Endothelial cell of umbilical vein (primary cell): ENCODE measurements around the gene OR2H2. TPM values are rescaled to one million over a fixed set of nuclear protein-coding genes. Genes with fewer than 3 reads are reported as not detected.

Experiments
- BruUV-seq: library from RNA; stranded (reverse); fragments of 400-500 nt; replicated peaks from 2 replicates; lab custom pipeline; 2021; lab: Mats Ljungman, UMichigan
- CTCF ChIA-PET: fragments of 300-600, 350-600 bp; sonication (Branson Sonifier 250); formaldehyde crosslinking; loops from one replicate; lab custom pipeline; 2021; ENCODE audit warnings: antibody characterized with exemption, inconsistent platforms; lab: Charles Lee
- POLR2A ChIA-PET: fragments of 300-600, 350-600 bp; sonication (Branson Sonifier 250); formaldehyde crosslinking; loops from one replicate; lab custom pipeline; 2021; ENCODE audit warnings: antibody characterized with exemption, inconsistent platforms; lab: Charles Lee
- DNase-seq: peaks from one replicate; pipeline ENCODE4 v3.0.0-alpha.2; 2011; ENCODE audit warnings: low read depth, low spot score
- FAIRE-seq: peaks from 2 replicates; lab custom pipeline; 2011; peaks lifted over from hg19 to GRCh38; lab: Jason Lieb, UNC
- H2AFZ ChIP-seq: 2 replicates; pipeline ENCODE4 v1.6.0; 2012; ENCODE audit warnings: low read depth, low read length, control low read depth, inconsistent platforms
- H3K27ac ChIP-seq: 2 replicates; pipeline ENCODE4 v1.5.1; 2011; ENCODE audit warnings: low read depth, mild to moderate bottlenecking, control low read depth, low read length, moderate library complexity; ENCODE audit not compliant: insufficient read depth
- H3K27me3 ChIP-seq, 2 experiments: 2 replicates each; pipeline versions ENCODE4 v1.6.0 to v1.6.1; 2011; ENCODE audit warnings: low read length in 2 of 2, mixed read lengths in 1 of 2; ENCODE audit not compliant: control insufficient read depth in 2 of 2, insufficient read depth in 2 of 2
- H3K36me3 ChIP-seq, 2 experiments: 2 replicates in 1 of 2; 3 replicates in 1 of 2; pipeline ENCODE4 v1.5.1; 2011; ENCODE audit warnings: low read length in 2 of 2, mild to moderate bottlenecking in 1 of 2, moderate library complexity in 1 of 2; ENCODE audit not compliant: control insufficient read depth in 2 of 2, insufficient read depth in 2 of 2; ENCODE audit errors: extremely low read depth in 1 of 2
- H3K4me1 ChIP-seq: 3 replicates; pipeline ENCODE4 v1.5.1; 2011; ENCODE audit warnings: mild to moderate bottlenecking, low read length; ENCODE audit not compliant: control insufficient read depth, insufficient read depth; ENCODE audit errors: extremely low read depth
- H3K4me2 ChIP-seq: 2 replicates; pipeline ENCODE4 v1.6.1; 2011; ENCODE audit warnings: low read length, control low read depth, mixed read lengths; ENCODE audit not compliant: insufficient read depth
- H3K4me3 ChIP-seq, 3 experiments: fragments of 200-600 bp in 1 of 3; sonication (generic), shearing (Covaris generic) in 1 of 3; replicated peaks in 1 of 3; 2 replicates each; pipeline ENCODE4 v1.5.1; 2011 to 2016; ENCODE audit warnings: control low read depth in 3 of 3, low read length in 3 of 3, mild to moderate bottlenecking in 2 of 3, inconsistent platforms in 1 of 3, low read depth in 1 of 3, moderate library complexity in 1 of 3; ENCODE audit not compliant: insufficient read depth in 1 of 3
- H3K79me2 ChIP-seq: 2 replicates; pipeline ENCODE4 v1.6.0; 2012; ENCODE audit warnings: low read length, inconsistent platforms; ENCODE audit not compliant: control insufficient read depth, insufficient read depth
- H3K9ac ChIP-seq: replicated peaks from 2 replicates; pipeline ENCODE3; 2011; ENCODE audit warnings: low read length, control low read depth; ENCODE audit not compliant: insufficient read depth; ENCODE audit errors: extremely low read depth
- H3K9me1 ChIP-seq: replicated peaks from 3 replicates; pipeline ENCODE4 v1.6.0; 2011; ENCODE audit warnings: mild to moderate bottlenecking, low read length; ENCODE audit not compliant: control insufficient read depth, insufficient read depth; ENCODE audit errors: extremely low read depth
- H3K9me3 ChIP-seq: replicated peaks from 2 replicates; pipeline ENCODE4 v1.5.1; 2012; ENCODE audit warnings: low read length, inconsistent platforms; ENCODE audit not compliant: control insufficient read depth, insufficient read depth
- H4K20me1 ChIP-seq: replicated peaks from 2 replicates; pipeline ENCODE3; 2011; ENCODE audit warnings: mild to moderate bottlenecking, low read length; ENCODE audit not compliant: control insufficient read depth, insufficient read depth; ENCODE audit errors: extremely low read depth
- CTCF ChIP-seq, 2 donors: IDR thresholded peaks; 1 replicate in 1 of 2; 2 replicates in 1 of 2; pipeline ENCODE4 v1.5.1; 2011; ENCODE audit warnings: low read length in 2 of 2, mild to moderate bottlenecking in 2 of 2, moderate library complexity in 2 of 2, control low read depth in 1 of 2, inconsistent platforms in 1 of 2, low read depth in 1 of 2; ENCODE audit not compliant: insufficient read depth in 1 of 2; ENCODE audit errors: extremely low read depth in 1 of 2
- EZH2 ChIP-seq: IDR thresholded peaks from 2 replicates; pipeline ENCODE4 v1.6.1; 2012; ENCODE audit warnings: borderline replicate concordance, low read depth, mild to moderate bottlenecking, moderate library complexity, low read length, inconsistent platforms; ENCODE audit not compliant: severe bottlenecking
- FOS ChIP-seq: IDR thresholded peaks from 2 replicates; pipeline ENCODE4 v1.6.1; 2011; ENCODE audit warnings: mild to moderate bottlenecking, low read length, moderate library complexity, borderline replicate concordance; ENCODE audit not compliant: insufficient read depth
- GATA2 ChIP-seq: IDR thresholded peaks from 2 replicates; pipeline ENCODE4 v1.7.0; 2011; ENCODE audit warnings: low read depth, mild to moderate bottlenecking, moderate library complexity, mixed read lengths, low read length; ENCODE audit not compliant: insufficient read length, insufficient read depth
- JUN ChIP-seq: IDR thresholded peaks from 2 replicates; pipeline ENCODE4 v1.6.1; 2011; ENCODE audit warnings: borderline replicate concordance, low read depth; ENCODE audit not compliant: insufficient read length, insufficient read depth
- MAX ChIP-seq: IDR thresholded peaks from 2 replicates; pipeline ENCODE4 v1.6.1; 2011; ENCODE audit not compliant: insufficient read depth, insufficient read length
- MYC ChIP-seq: IDR thresholded peaks from one replicate; pipeline ENCODE4 v1.6.1; 2011; ENCODE audit warnings: mild to moderate bottlenecking, low read depth, low read length
- POLR2A ChIP-seq: IDR thresholded peaks from 2 replicates; pipeline ENCODE4 v1.6.1; 2012; ENCODE audit warnings: low read depth, mild to moderate bottlenecking, control low read depth, low read length
- POLR2AphosphoS5 ChIP-seq: IDR thresholded peaks from 2 replicates; pipeline ENCODE4 v1.6.1; 2012; ENCODE audit warnings: low read depth, mild to moderate bottlenecking, control low read depth, low read length, moderate library complexity; ENCODE audit not compliant: insufficient read depth
- dilution Hi-C: fragments of 300-500 bp; cut with MboI; formaldehyde crosslinking; loops from one replicate; pipeline ENCODE4 v1.15.0; 2019; ENCODE audit warnings: low sequenced_read_pairs; ENCODE audit not compliant: extremely low pct_ligation_motif_present
- intact Hi-C: fragments of 100-400 bp; cut with micrococcal nuclease; formaldehyde crosslinking; loops from one replicate; pipeline ENCODE4 v1.10.0; 2022
- polyA plus RNA-seq, 4 experiments: library from polyadenylated mRNA; depleted of rRNA in 3 of 4; stranded (reverse) in 3 of 4; unstranded in 1 of 4; fragments of >200 nt; gene quantifications; 2 replicates each; pipeline versions ENCODE4 v1.2.1 to v1.2.3, GENCODE V29; 2011 to 2012; ENCODE audit warnings: missing spikeins in 1 of 4
- total RNA-seq: library from RNA; stranded (reverse); gene quantifications from 2 replicates; pipeline ENCODE4 v1.2.3, GENCODE V29; 2021

The OR2H2 gene
- total and polyA plus RNA-seq, 2 donors (not counting 3 experiments of a cell fraction or from before 2014, with no cell fraction given): not detected

GRCh38 chr6:29552512-29553051 is 32.3 kb upstream of the OR2H2 start:
- Histone ChIP-seq H3K9me3 (no peaks in the 10 kb centered on the region), H3K4me2 (no peak overlapping the region), H3K27ac (no peak overlapping the region), H3K4me1 (no peaks in the 10 kb centered on the region), H3K4me3 (no peak overlapping the region), H3K27me3 (peaks cover 26 to 36% of the 10 kb centered on the region in 2 experiments), H3K36me3 (no peaks in the 10 kb centered on the region), H2AFZ (no peak overlapping the region), H3K9me1 (no peaks in the 10 kb centered on the region), H3K79me2 (no peaks in the 10 kb centered on the region), H3K9ac (no peak overlapping the region), H4K20me1 (no peaks in the 10 kb centered on the region)
- DNase-seq (peak; percentile 77), FAIRE-seq (no peak)
- TF ChIP-seq FOS (no peak), MAX (no peak), JUN (no peak), CTCF (IDR thresholded peaks at IDR 0.05; ENCODE audit: extremely low read depth in 1 of 2, insufficient read depth in 1 of 2, low read depth in 1 of 2, low read length in 2 of 2) (no peak), POLR2A (no peak), POLR2AphosphoS5 (no peak), MYC (no peak), EZH2 (no peak), GATA2 (no peak)
- ChIA-PET CTCF (interaction anchor here (0.6 kb wide), 1 partner anchor 75 kb away, joined by 3 read pairs; no protein-coding TSS in a partner anchor), POLR2A (no interaction called here)
- no TSS peak for BruUV-seq
- dilution Hi-C loops: no loop called here
- intact Hi-C loops: no loop called here
